Measurements from ENCODE around the gene IL20RB. TPM values are rescaled to one million over a fixed set of nuclear protein-coding genes. Genes with fewer than 3 reads are reported as not detected.

IL20RB gene
- polyA plus RNA-seq, 1 experiment: 3.2 TPM

GRCh38 chr3:136928240-136928639 is 29.5 kb upstream of the IL20RB start:
- ChIA-PET CTCF (interaction anchor here (1.0 kb wide), 1 partner anchor 67 kb away, joined by 3 read pairs; the partner anchor contains the start of gene NCK1), POLR2A (no interaction called here)

GRCh38 chr3:136929977-136930670 is 27.7 kb upstream of the IL20RB start:
- POLR2A ChIA-PET: no interaction called here
- CTCF ChIA-PET: no interaction called here
- no peak overlapping the region for H3K4me3 ChIP-seq (ENCODE audit: low read depth, low read length)
- no peak for DNase-seq (ENCODE audit: low read depth)
- H3K36me3 ChIP-seq (ENCODE audit: control insufficient read depth, insufficient read depth, low read length): no peaks in the 10 kb centered on the region
- no peak for TF ChIP-seq CTCF (IDR thresholded peaks at IDR 0.05; ENCODE audit: insufficient read depth, low read depth, low read length)
- no peaks in the 10 kb centered on the region for H3K27me3 ChIP-seq (ENCODE audit: control insufficient read depth, insufficient read depth, low read length)

More at GRCh38 chr3:136928240-136928639, 29.5 kb upstream of the IL20RB start:
- TF ChIP-seq CTCF (IDR thresholded peaks at IDR 0.05; ENCODE audit: insufficient read depth, low read depth, low read length): no peak
- no peaks in the 10 kb centered on the region for H3K36me3 ChIP-seq (ENCODE audit: control insufficient read depth, insufficient read depth, low read length)
- no peaks in the 10 kb centered on the region for H3K27me3 ChIP-seq (ENCODE audit: control insufficient read depth, insufficient read depth, low read length)
- H3K4me3 ChIP-seq (ENCODE audit: low read depth, low read length): no peak overlapping the region
- DNase-seq (ENCODE audit: low read depth): no peak

GRCh38 chr3:136931606-136932005 is 26.2 kb upstream of the IL20RB start:
- DNase-seq (ENCODE audit: low read depth): no peak
- Histone ChIP-seq H3K27me3 (ENCODE audit: control insufficient read depth, insufficient read depth, low read length) (no peaks in the 10 kb centered on the region), H3K36me3 (ENCODE audit: control insufficient read depth, insufficient read depth, low read length) (no peaks in the 10 kb centered on the region), H3K4me3 (ENCODE audit: low read depth, low read length) (no peak overlapping the region)
- ChIA-PET CTCF (interaction anchor here (0.7 kb wide), 1 partner anchor 15 kb away, joined by 5 read pairs; no protein-coding TSS in a partner anchor), POLR2A (no interaction called here)
- TF ChIP-seq CTCF (IDR thresholded peaks at IDR 0.05; ENCODE audit: insufficient read depth, low read depth, low read length): no peak

GRCh38 chr3:136932523-136932922 is 25.3 kb upstream of the IL20RB start:
- TF ChIP-seq CTCF (IDR thresholded peaks at IDR 0.05; ENCODE audit: insufficient read depth, low read depth, low read length): no peak
- ChIA-PET POLR2A (no interaction called here), CTCF (no interaction called here)
- Histone ChIP-seq H3K4me3 (ENCODE audit: low read depth, low read length) (no peak overlapping the region), H3K27me3 (ENCODE audit: control insufficient read depth, insufficient read depth, low read length) (no peaks in the 10 kb centered on the region), H3K36me3 (ENCODE audit: control insufficient read depth, insufficient read depth, low read length) (no peaks in the 10 kb centered on the region)
- DNase-seq (ENCODE audit: low read depth): no peak

- no peak overlapping the region for H3K4me3 ChIP-seq (ENCODE audit: low read depth, low read length)
- no peak for DNase-seq (ENCODE audit: low read depth)
- H3K27me3 ChIP-seq (ENCODE audit: control insufficient read depth, insufficient read depth, low read length): no peaks in the 10 kb centered on the region
- no peaks in the 10 kb centered on the region for H3K36me3 ChIP-seq (ENCODE audit: control insufficient read depth, insufficient read depth, low read length)
- CTCF ChIA-PET: no interaction called here
- POLR2A ChIA-PET: no interaction called here
- no peak for TF ChIP-seq CTCF (IDR thresholded peaks at IDR 0.05; ENCODE audit: insufficient read depth, low read depth, low read length)
Measured at GRCh38 chr3:136932978-136933772, 24.6 kb upstream of the IL20RB start.
